Measurements from ENCODE around the gene SPEF2.
"Not testable (repeated sequence)": the region's sequence is repeated elsewhere in the genome, so short reads cannot be mapped to it uniquely, and the experiment has no call there.

The SPEF2 gene

GRCh38 chr5:35659556-35659955 lies 41.9 kb downstream of the SPEF2 start:
- no peak for DNase-seq

- no peak for DNase-seq
Observed at GRCh38 chr5:35660451-35660850, 42.8 kb downstream of the SPEF2 start.

GRCh38 chr5:35664584-35664983 lies 46.9 kb downstream of the SPEF2 start:
- DNase-seq = no peak

GRCh38 chr5:35665096-35665495 lies 47.4 kb downstream of the SPEF2 start:
- DNase-seq = no peak

- DNase-seq = no peak
Observed at GRCh38 chr5:35668319-35668718, 50.7 kb downstream of the SPEF2 start.

GRCh38 chr5:35668794-35669193 lies 51.1 kb downstream of the SPEF2 start:
- DNase-seq = no peak

- DNase-seq = no peak
Observed at GRCh38 chr5:35671541-35672295, 54.1 kb downstream of the SPEF2 start.

GRCh38 chr5:35672296-35672655 lies 54.6 kb downstream of the SPEF2 start:
- not testable (repeated sequence) for DNase-seq

- no peak for DNase-seq
Observed at GRCh38 chr5:35672995-35673394, 55.3 kb downstream of the SPEF2 start.

GRCh38 chr5:35674049-35674448 lies 56.4 kb downstream of the SPEF2 start:
- DNase-seq = no peak

GRCh38 chr5:35675392-35675791 lies 57.7 kb downstream of the SPEF2 start:
- DNase-seq = no peak

- DNase-seq = no peak
Observed at GRCh38 chr5:35677878-35678277, 60.2 kb downstream of the SPEF2 start.

GRCh38 chr5:35678661-35679060 lies 61.0 kb downstream of the SPEF2 start:
- DNase-seq = no peak

- DNase-seq = no peak
Observed at GRCh38 chr5:35679357-35679756, 61.7 kb downstream of the SPEF2 start.

- DNase-seq = no peak
Observed at GRCh38 chr5:35681911-35682310, 64.2 kb downstream of the SPEF2 start.

- no peak for DNase-seq
Observed at GRCh38 chr5:35683466-35683865, 65.8 kb downstream of the SPEF2 start.

- DNase-seq = no peak
Observed at GRCh38 chr5:35685161-35685560, 67.5 kb downstream of the SPEF2 start.

- DNase-seq = no peak
Observed at GRCh38 chr5:35687961-35688360, 70.3 kb downstream of the SPEF2 start.

GRCh38 chr5:35694481-35694880 lies 76.8 kb downstream of the SPEF2 start:
- peak in 3 of 14 donors; percentile 1 to 11 (median 3) for DNase-seq

- no peak for DNase-seq
Observed at GRCh38 chr5:35698047-35698808, 80.6 kb downstream of the SPEF2 start.

- no peak for DNase-seq
Observed at GRCh38 chr5:35707659-35708058, 90.0 kb downstream of the SPEF2 start.

- DNase-seq = no peak
Observed at GRCh38 chr5:35709688-35710087, 92.0 kb downstream of the SPEF2 start.

- no peak for DNase-seq
Observed at GRCh38 chr5:35717718-35718117, 100.1 kb downstream of the SPEF2 start.

- no peak for DNase-seq
Observed at GRCh38 chr5:35735718-35736117, 118.1 kb downstream of the SPEF2 start.
